Endothelial cell of umbilical vein (primary cell): Measurements from ENCODE around the gene IL32. TPM values are rescaled to one million over a fixed set of nuclear protein-coding genes. Genes with fewer than 3 reads are reported as not detected.
A peak's percentile ranks its signal among the peaks of the same experiment; 100 is the strongest.

Experiments
- Bru-seq: library from RNA; stranded (reverse); fragments of 400-500 nt; gene quantifications from one replicate; lab custom pipeline; 2021; lab: Mats Ljungman, UMichigan
- BruChase-seq, 2 experiments: library from RNA; stranded (reverse); fragments of 400-500 nt; gene quantifications; one replicate each; lab custom pipeline; 2021; lab: Mats Ljungman, UMichigan
- BruUV-seq: library from RNA; stranded (reverse); fragments of 400-500 nt; replicated peaks from 2 replicates; lab custom pipeline; 2021; lab: Mats Ljungman, UMichigan
- CTCF ChIA-PET: fragments of 300-600, 350-600 bp; sonication (Branson Sonifier 250); formaldehyde crosslinking; loops from one replicate; lab custom pipeline; 2021; ENCODE audit warnings: antibody characterized with exemption, inconsistent platforms; lab: Charles Lee
- POLR2A ChIA-PET: fragments of 300-600, 350-600 bp; sonication (Branson Sonifier 250); formaldehyde crosslinking; loops from one replicate; lab custom pipeline; 2021; ENCODE audit warnings: antibody characterized with exemption, inconsistent platforms; lab: Charles Lee
- DNase-seq: peaks from one replicate; pipeline ENCODE4 v3.0.0-alpha.2; 2011; ENCODE audit warnings: low read depth, low spot score
- FAIRE-seq: peaks from 2 replicates; lab custom pipeline; 2011; peaks lifted over from hg19 to GRCh38; lab: Jason Lieb, UNC
- H2AFZ ChIP-seq: 2 replicates; pipeline ENCODE4 v1.6.0; 2012; ENCODE audit warnings: low read depth, low read length, control low read depth, inconsistent platforms
- H3K27ac ChIP-seq: 2 replicates; pipeline ENCODE4 v1.5.1; 2011; ENCODE audit warnings: low read depth, mild to moderate bottlenecking, control low read depth, low read length, moderate library complexity; ENCODE audit not compliant: insufficient read depth
- H3K27me3 ChIP-seq, 2 experiments: 2 replicates each; pipeline versions ENCODE4 v1.6.0 to v1.6.1; 2011; ENCODE audit warnings: low read length in 2 of 2, mixed read lengths in 1 of 2; ENCODE audit not compliant: control insufficient read depth in 2 of 2, insufficient read depth in 2 of 2
- H3K36me3 ChIP-seq, 2 experiments: 2 replicates in 1 of 2; 3 replicates in 1 of 2; pipeline ENCODE4 v1.5.1; 2011; ENCODE audit warnings: low read length in 2 of 2, mild to moderate bottlenecking in 1 of 2, moderate library complexity in 1 of 2; ENCODE audit not compliant: control insufficient read depth in 2 of 2, insufficient read depth in 2 of 2; ENCODE audit errors: extremely low read depth in 1 of 2
- H3K4me1 ChIP-seq: 3 replicates; pipeline ENCODE4 v1.5.1; 2011; ENCODE audit warnings: mild to moderate bottlenecking, low read length; ENCODE audit not compliant: control insufficient read depth, insufficient read depth; ENCODE audit errors: extremely low read depth
- H3K4me2 ChIP-seq: 2 replicates; pipeline ENCODE4 v1.6.1; 2011; ENCODE audit warnings: low read length, control low read depth, mixed read lengths; ENCODE audit not compliant: insufficient read depth
- H3K4me3 ChIP-seq, 3 experiments: fragments of 200-600 bp in 1 of 3; sonication (generic), shearing (Covaris generic) in 1 of 3; replicated peaks in 1 of 3; 2 replicates each; pipeline ENCODE4 v1.5.1; 2011 to 2016; ENCODE audit warnings: control low read depth in 3 of 3, low read length in 3 of 3, mild to moderate bottlenecking in 2 of 3, inconsistent platforms in 1 of 3, low read depth in 1 of 3, moderate library complexity in 1 of 3; ENCODE audit not compliant: insufficient read depth in 1 of 3
- H3K79me2 ChIP-seq: 2 replicates; pipeline ENCODE4 v1.6.0; 2012; ENCODE audit warnings: low read length, inconsistent platforms; ENCODE audit not compliant: control insufficient read depth, insufficient read depth
- H3K9ac ChIP-seq: replicated peaks from 2 replicates; pipeline ENCODE3; 2011; ENCODE audit warnings: low read length, control low read depth; ENCODE audit not compliant: insufficient read depth; ENCODE audit errors: extremely low read depth
- H3K9me1 ChIP-seq: replicated peaks from 3 replicates; pipeline ENCODE4 v1.6.0; 2011; ENCODE audit warnings: mild to moderate bottlenecking, low read length; ENCODE audit not compliant: control insufficient read depth, insufficient read depth; ENCODE audit errors: extremely low read depth
- H3K9me3 ChIP-seq: replicated peaks from 2 replicates; pipeline ENCODE4 v1.5.1; 2012; ENCODE audit warnings: low read length, inconsistent platforms; ENCODE audit not compliant: control insufficient read depth, insufficient read depth
- H4K20me1 ChIP-seq: replicated peaks from 2 replicates; pipeline ENCODE3; 2011; ENCODE audit warnings: mild to moderate bottlenecking, low read length; ENCODE audit not compliant: control insufficient read depth, insufficient read depth; ENCODE audit errors: extremely low read depth
- JUN ChIP-seq: IDR thresholded peaks from 2 replicates; pipeline ENCODE4 v1.6.1; 2011; ENCODE audit warnings: borderline replicate concordance, low read depth; ENCODE audit not compliant: insufficient read length, insufficient read depth
- dilution Hi-C: fragments of 300-500 bp; cut with MboI; formaldehyde crosslinking; loops from one replicate; pipeline ENCODE4 v1.15.0; 2019; ENCODE audit warnings: low sequenced_read_pairs; ENCODE audit not compliant: extremely low pct_ligation_motif_present
- intact Hi-C: fragments of 100-400 bp; cut with micrococcal nuclease; formaldehyde crosslinking; loops from one replicate; pipeline ENCODE4 v1.10.0; 2022
- long read RNA-seq: library from polyadenylated mRNA; stranded (forward); transcript quantifications from one replicate; pipeline ENCODE4 v2.0.0, GENCODE V29; 2021
- polyA minus RNA-seq, 3 experiments: library from RNA; depleted of rRNA, polyadenylated mRNA; stranded (reverse); fragments of >200 nt; gene quantifications; 1 replicate in 1 of 3; 2 replicates in 2 of 3; pipeline ENCODE4 v1.2.3, GENCODE V29; 2011
- polyA plus RNA-seq, 4 experiments: library from polyadenylated mRNA; depleted of rRNA in 3 of 4; stranded (reverse) in 3 of 4; unstranded in 1 of 4; fragments of >200 nt; gene quantifications; 2 replicates each; pipeline versions ENCODE4 v1.2.1 to v1.2.3, GENCODE V29; 2011 to 2012; ENCODE audit warnings: missing spikeins in 1 of 4
- total RNA-seq: library from RNA; stranded (reverse); gene quantifications from 2 replicates; pipeline ENCODE4 v1.2.3, GENCODE V29; 2021
- TF ChIP-seq, protein P1 (sequence below): IDR thresholded peaks from 2 replicates; pipeline ENCODE4 v1.6.1; 2011; ENCODE audit not compliant: insufficient read depth, insufficient read length

The IL32 gene
- total RNA-seq (55.7 and 127 TPM in 2 replicates), polyA plus RNA-seq (336 and 493 TPM in 2 replicates), polyA minus RNA-seq (105 and 133 TPM in 2 replicates), Bru-seq, nascent RNA (percentile 36 among the genes with signal in this experiment), BruChase-seq, experiment 1, labeled RNA remaining after a 6-hour chase (percentile 59 among the genes with signal in this experiment), BruChase-seq, experiment 2, labeled RNA remaining after a 2-hour chase (percentile 50 among the genes with signal in this experiment)
- 252 and 322 TPM in 2 replicates for polyA plus RNA-seq (2011; cell fraction: cytosol; rRNA removed)
- 154 and 214 TPM in 2 replicates for polyA plus RNA-seq (2011; cell fraction: nucleus; rRNA removed)
- 194 and 480 TPM in 2 replicates for polyA plus RNA-seq (2012)
- 6.2 TPM for polyA minus RNA-seq (2011; cell fraction: cytosol; rRNA and poly(A)+ RNA removed)
- polyA minus RNA-seq (2011; cell fraction: nucleus; rRNA and poly(A)+ RNA removed): 41.2 and 59.8 TPM in 2 replicates
- long read RNA-seq, transcript IL32-206 (7 exons, 920 nt): minor isoform, 48 of 340 reads
- long read RNA-seq, transcript IL32-202 (7 exons, 1,105 nt): major isoform, 109 of 340 reads
- long read RNA-seq, transcript IL32-212 (6 exons, 1,198 nt): minor isoform, 23 of 340 reads
- long read RNA-seq, transcript IL32-211 (7 exons, 1,272 nt): minor isoform, 43 of 340 reads
- long read RNA-seq, partial matches to known transcripts: 5 of 340 reads
- long read RNA-seq, other reads (novel, unspliced or antisense): 46 of 340 reads

DNA sequence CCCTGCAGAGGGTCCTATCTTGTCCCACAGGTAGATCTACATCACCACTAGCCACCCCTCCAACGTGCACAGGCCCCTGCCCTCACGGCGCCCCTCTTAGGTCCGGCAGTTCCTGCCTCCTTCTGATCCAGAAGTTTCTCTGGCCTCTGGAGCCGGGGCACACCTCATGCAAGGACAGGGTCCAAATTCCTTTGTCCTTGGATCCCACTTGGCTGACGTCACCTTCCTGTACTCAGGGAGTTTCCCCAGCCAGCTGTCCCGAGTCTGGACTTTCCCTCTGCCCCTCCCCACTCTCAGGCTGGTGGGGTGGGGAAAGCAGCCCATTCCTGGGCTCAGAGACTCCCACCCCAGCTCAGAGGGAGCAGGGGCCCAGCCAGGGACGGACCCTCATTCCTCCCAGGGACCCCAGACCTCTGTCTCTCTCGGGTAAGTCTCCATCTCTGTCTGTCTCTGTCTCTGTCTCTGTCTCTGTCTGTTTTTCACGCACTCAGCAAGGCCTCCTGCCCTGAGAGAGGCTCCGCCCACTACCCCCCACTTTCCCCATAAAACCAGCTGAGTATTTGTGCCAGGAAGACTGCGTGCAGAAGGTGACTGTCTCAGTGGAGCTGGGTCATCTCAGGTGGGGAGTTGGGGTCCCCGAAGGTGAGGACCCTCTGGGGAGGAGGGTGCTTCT lies at the start of gene IL32:
TSS of gene IL32 (plus strand) at position 572 of the 673 bp plus-strand sequence. CDS start 172 bp downstream, outside the sequence.
- peak; percentile 88 for FAIRE-seq
- Histone ChIP-seq H3K27ac (peak within 1 kb of the TSS; percentile 94), H4K20me1 (no peaks in the 10 kb centered on the region), H2AFZ (peak within 1 kb of the TSS; percentile 85), H3K4me3 (peak within 1 kb of the TSS in 2 of 3 experiments; percentile 40 to 54), H3K4me1 (peaks cover 19% of the 10 kb centered on the region), H3K4me2 (peak within 1 kb of the TSS; percentile 66), H3K36me3 (peaks cover 0 to 9% of the 10 kb centered on the region in 2 experiments), H3K9me3 (no peaks in the 10 kb centered on the region), H3K9ac (peak within 1 kb of the TSS; percentile 94), H3K27me3 (no peaks in the 10 kb centered on the region), H3K79me2 (peaks cover 4% of the 10 kb centered on the region), H3K9me1 (no peaks in the 10 kb centered on the region)
- dilution Hi-C loops: no loop called here
- TSS peak; percentile 64 for BruUV-seq
- POLR2A ChIA-PET: no interaction called here
- TF ChIP-seq JUN: peak; percentile 72
- TF ChIP-seq, protein P1, sequence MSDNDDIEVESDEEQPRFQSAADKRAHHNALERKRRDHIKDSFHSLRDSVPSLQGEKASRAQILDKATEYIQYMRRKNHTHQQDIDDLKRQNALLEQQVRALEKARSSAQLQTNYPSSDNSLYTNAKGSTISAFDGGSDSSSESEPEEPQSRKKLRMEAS: no peak
- DNase-seq: peak; percentile 88
- CTCF ChIA-PET: interaction anchor here (0.6 to 1.3 kb wide), 6 partner anchors 9 to 185 kb away, joined by 3 to 4 read pairs (median 4); no protein-coding TSS in a partner anchor
- intact Hi-C loops: loop anchor here (1.0 kb wide), 1 partner anchor 22 kb away; no protein-coding TSS in a partner anchor
